ENCODE measurements around the gene EPHA6. TPM values are rescaled to one million over a fixed set of nuclear protein-coding genes. Genes with fewer than 3 reads are reported as not detected.

EPHA6 gene
- total RNA-seq, 1 experiment from 2014 or later = 3.6 TPM

DNA sequence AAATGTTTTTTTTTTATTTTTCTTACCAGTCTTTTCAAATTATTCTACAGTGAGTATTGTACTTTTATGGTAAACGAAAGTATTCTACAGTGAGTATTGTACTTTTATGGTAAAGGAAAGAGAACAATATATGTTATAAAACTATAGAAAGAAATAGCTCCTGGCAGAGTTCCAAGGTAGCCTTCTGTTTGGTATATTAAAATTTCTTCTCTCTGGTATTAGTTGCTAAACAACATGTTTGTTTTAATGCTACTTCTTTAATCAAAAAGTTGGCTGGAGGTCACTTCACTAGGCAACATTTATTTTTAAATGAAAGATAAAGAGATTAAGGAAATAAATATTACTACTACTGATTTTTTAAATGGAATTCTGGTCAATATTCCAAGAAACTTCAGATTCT is 841.6 kb downstream of the EPHA6 start:
- ChIA-PET POLR2A (ENCODE audit: unreplicated experiment) (no interaction called here), CTCF (no interaction called here)
- Histone ChIP-seq H3K9me3 (ENCODE audit: low read length) (no peaks in the 10 kb centered on the region), H3K4me1 (ENCODE audit: insufficient read depth, low read length) (no peaks in the 10 kb centered on the region), H3K27ac (ENCODE audit: low read length) (no peak overlapping the region), H3K79me2 (ENCODE audit: low read length) (no peaks in the 10 kb centered on the region), H3K9ac (ENCODE audit: low read length) (no peak overlapping the region), H3K4me3 (ENCODE audit: low read length) (no peak overlapping the region), H3K4me2 (ENCODE audit: low read length) (no peak overlapping the region), H3K9me2 (replicated peaks; ENCODE audit: low read length) (no peaks in the 10 kb centered on the region), H3K27me3 (ENCODE audit: low read length) (no peaks in the 10 kb centered on the region), H2AFZ (ENCODE audit: low read length) (no peak overlapping the region), H4K20me1 (ENCODE audit: low read length) (no peaks in the 10 kb centered on the region), H3K36me3 (ENCODE audit: low read depth, low read length) (no peaks in the 10 kb centered on the region), H3F3A (ENCODE audit: low read length, unreplicated experiment) (no peaks in the 10 kb centered on the region)
- no peak for DNase-seq
- no peak for TF ChIP-seq EZH2phosphoT487 (IDR thresholded peaks at IDR 0.05; ENCODE audit: borderline replicate concordance, low read length)
- TF ChIP-seq, protein P1, sequence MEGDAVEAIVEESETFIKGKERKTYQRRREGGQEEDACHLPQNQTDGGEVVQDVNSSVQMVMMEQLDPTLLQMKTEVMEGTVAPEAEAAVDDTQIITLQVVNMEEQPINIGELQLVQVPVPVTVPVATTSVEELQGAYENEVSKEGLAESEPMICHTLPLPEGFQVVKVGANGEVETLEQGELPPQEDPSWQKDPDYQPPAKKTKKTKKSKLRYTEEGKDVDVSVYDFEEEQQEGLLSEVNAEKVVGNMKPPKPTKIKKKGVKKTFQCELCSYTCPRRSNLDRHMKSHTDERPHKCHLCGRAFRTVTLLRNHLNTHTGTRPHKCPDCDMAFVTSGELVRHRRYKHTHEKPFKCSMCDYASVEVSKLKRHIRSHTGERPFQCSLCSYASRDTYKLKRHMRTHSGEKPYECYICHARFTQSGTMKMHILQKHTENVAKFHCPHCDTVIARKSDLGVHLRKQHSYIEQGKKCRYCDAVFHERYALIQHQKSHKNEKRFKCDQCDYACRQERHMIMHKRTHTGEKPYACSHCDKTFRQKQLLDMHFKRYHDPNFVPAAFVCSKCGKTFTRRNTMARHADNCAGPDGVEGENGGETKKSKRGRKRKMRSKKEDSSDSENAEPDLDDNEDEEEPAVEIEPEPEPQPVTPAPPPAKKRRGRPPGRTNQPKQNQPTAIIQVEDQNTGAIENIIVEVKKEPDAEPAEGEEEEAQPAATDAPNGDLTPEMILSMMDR (conservative IDR thresholded peaks at IDR 0.05; ENCODE audit: low read depth, low read length) = no peak
- no peak for TF ChIP-seq EZH2 (IDR thresholded peaks at IDR 0.05; ENCODE audit: low read length, unreplicated experiment)
- intact Hi-C loops (cut with micrococcal nuclease) = loop anchor here (5.0 to 10.0 kb wide), 2 partner anchors 694 to 1321 kb away; no protein-coding TSS in a partner anchor
- no peak for ATAC-seq
- no TSS peak for BruUV-seq (replicated peaks)

DNA sequence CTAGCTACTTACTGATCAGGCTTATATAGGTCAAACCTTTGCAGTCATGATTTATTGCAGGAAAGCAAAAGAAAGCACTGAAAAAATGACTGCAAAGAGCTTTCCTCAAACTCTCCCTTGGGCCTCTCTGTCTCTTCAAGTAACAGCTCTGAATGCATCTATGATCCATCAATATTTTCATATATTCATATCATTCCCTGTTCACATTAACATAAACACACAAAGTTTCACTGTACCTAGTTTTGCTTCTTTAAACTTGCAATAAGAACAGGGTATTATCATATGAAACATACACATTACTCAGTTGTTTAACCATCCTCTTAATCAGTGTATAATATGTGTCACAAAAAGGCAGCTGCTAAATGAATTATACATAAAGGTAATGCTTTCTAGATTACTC is 842.2 kb downstream of the EPHA6 start:
- H4K20me1 ChIP-seq (ENCODE audit: low read length) = no peaks in the 10 kb centered on the region
- intact Hi-C loops (cut with micrococcal nuclease) = loop anchor here (5.0 to 10.0 kb wide), 2 partner anchors 694 to 1322 kb away; no protein-coding TSS in a partner anchor
- no peaks in the 10 kb centered on the region for H3K4me1 ChIP-seq (ENCODE audit: insufficient read depth, low read length)
- TF ChIP-seq EZH2phosphoT487 (IDR thresholded peaks at IDR 0.05; ENCODE audit: borderline replicate concordance, low read length) = no peak
- TF ChIP-seq, protein P1 (conservative IDR thresholded peaks at IDR 0.05; ENCODE audit: low read depth, low read length) = no peak
- TF ChIP-seq EZH2 (IDR thresholded peaks at IDR 0.05; ENCODE audit: low read length, unreplicated experiment) = no peak
- H3K9ac ChIP-seq (ENCODE audit: low read length) = no peak overlapping the region
- ChIA-PET CTCF (no interaction called here), POLR2A (ENCODE audit: unreplicated experiment) (no interaction called here)
- H3K27ac ChIP-seq (ENCODE audit: low read length) = no peak overlapping the region
- ATAC-seq (peak; percentile 72; the same call in 1 of the 2 replicates), DNase-seq (no peak)
- no peaks in the 10 kb centered on the region for H3K36me3 ChIP-seq (ENCODE audit: low read depth, low read length)
- no peak overlapping the region for H3K4me2 ChIP-seq (ENCODE audit: low read length)
- no peaks in the 10 kb centered on the region for H3K79me2 ChIP-seq (ENCODE audit: low read length)
- BruUV-seq (replicated peaks) = no TSS peak
- no peak overlapping the region for H2AFZ ChIP-seq (ENCODE audit: low read length)
- H3K4me3 ChIP-seq (ENCODE audit: low read length) = no peak overlapping the region
- H3K9me2 ChIP-seq (replicated peaks; ENCODE audit: low read length) = no peaks in the 10 kb centered on the region
- H3K9me3 ChIP-seq (ENCODE audit: low read length) = no peaks in the 10 kb centered on the region
- H3K27me3 ChIP-seq (ENCODE audit: low read length) = no peaks in the 10 kb centered on the region
- H3F3A ChIP-seq (ENCODE audit: low read length, unreplicated experiment) = no peaks in the 10 kb centered on the region

DNA sequence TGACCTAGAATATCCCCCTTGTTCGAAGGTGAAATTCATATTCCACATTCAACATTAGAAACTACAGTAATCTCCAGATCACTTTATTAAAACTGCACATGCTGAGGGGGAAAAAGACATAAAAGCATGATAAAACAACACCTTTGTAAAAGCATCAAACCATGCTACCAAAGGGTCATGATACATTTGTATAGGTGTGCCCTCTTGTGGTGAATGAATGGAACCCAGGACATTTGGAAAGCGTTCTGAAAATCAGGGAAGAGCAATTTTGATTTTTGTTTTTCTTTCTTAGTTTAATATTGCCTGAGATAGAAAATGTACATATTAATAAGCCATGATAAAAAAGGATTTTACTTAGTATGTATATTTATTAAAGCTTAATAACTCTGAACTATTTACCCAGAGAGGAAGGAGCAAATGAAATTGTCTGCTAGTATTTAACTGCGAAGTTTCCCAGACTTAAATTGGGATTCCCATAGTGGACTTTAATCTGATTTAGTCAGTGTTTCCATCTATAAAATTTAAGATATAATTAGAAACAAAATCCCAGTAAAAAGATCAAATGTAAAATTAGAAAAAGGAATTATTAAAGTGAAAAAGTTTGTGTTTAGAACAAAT is 844.4 kb downstream of the EPHA6 start:
- H3K4me3 ChIP-seq (ENCODE audit: low read length) = no peak overlapping the region
- DNase-seq = peak; percentile 61
- intact Hi-C loops (cut with micrococcal nuclease) = loop anchor here (1.0 to 10.0 kb wide), 6 partner anchors 61 to 1324 kb away; partner anchors contain the start of gene EPHA6
- TF ChIP-seq, protein P1 (conservative IDR thresholded peaks at IDR 0.05; ENCODE audit: low read depth, low read length) = peak; percentile 91
- TF ChIP-seq EZH2 (IDR thresholded peaks at IDR 0.05; ENCODE audit: low read length, unreplicated experiment) = no peak
- no peaks in the 10 kb centered on the region for H4K20me1 ChIP-seq (ENCODE audit: low read length)
- no peaks in the 10 kb centered on the region for H3K27me3 ChIP-seq (ENCODE audit: low read length)
- H3K4me2 ChIP-seq (ENCODE audit: low read length) = no peak overlapping the region
- H3K36me3 ChIP-seq (ENCODE audit: low read depth, low read length) = no peaks in the 10 kb centered on the region
- ATAC-seq = peak; percentile 73
- no peaks in the 10 kb centered on the region for H3K9me3 ChIP-seq (ENCODE audit: low read length)
- ChIA-PET POLR2A (ENCODE audit: unreplicated experiment) (no interaction called here), CTCF (no interaction called here)
- no TSS peak for BruUV-seq (replicated peaks)
- no peaks in the 10 kb centered on the region for H3F3A ChIP-seq (ENCODE audit: low read length, unreplicated experiment)
- no peaks in the 10 kb centered on the region for H3K4me1 ChIP-seq (ENCODE audit: insufficient read depth, low read length)
- H3K9ac ChIP-seq (ENCODE audit: low read length) = no peak overlapping the region
- no peak overlapping the region for H3K27ac ChIP-seq (ENCODE audit: low read length)
- H2AFZ ChIP-seq (ENCODE audit: low read length) = no peak overlapping the region
- H3K79me2 ChIP-seq (ENCODE audit: low read length) = no peaks in the 10 kb centered on the region
- H3K9me2 ChIP-seq (replicated peaks; ENCODE audit: low read length) = no peaks in the 10 kb centered on the region
